HG02852 (cell line): ENCODE data around the gene TMEM255B.
"Not testable (repeated sequence)": the region's sequence is repeated elsewhere in the genome, so short reads cannot be mapped to it uniquely, and the experiment has no call there.

Experiments used
- ATAC-seq: cut with Tn5 transposase; IDR thresholded peaks from one replicate; pipeline ENCODE4 v1.9.1; 2021; ENCODE audit warnings: mild to moderate bottlenecking, moderate library complexity; ENCODE audit not compliant: unreplicated experiment

Gene TMEM255B

DNA sequence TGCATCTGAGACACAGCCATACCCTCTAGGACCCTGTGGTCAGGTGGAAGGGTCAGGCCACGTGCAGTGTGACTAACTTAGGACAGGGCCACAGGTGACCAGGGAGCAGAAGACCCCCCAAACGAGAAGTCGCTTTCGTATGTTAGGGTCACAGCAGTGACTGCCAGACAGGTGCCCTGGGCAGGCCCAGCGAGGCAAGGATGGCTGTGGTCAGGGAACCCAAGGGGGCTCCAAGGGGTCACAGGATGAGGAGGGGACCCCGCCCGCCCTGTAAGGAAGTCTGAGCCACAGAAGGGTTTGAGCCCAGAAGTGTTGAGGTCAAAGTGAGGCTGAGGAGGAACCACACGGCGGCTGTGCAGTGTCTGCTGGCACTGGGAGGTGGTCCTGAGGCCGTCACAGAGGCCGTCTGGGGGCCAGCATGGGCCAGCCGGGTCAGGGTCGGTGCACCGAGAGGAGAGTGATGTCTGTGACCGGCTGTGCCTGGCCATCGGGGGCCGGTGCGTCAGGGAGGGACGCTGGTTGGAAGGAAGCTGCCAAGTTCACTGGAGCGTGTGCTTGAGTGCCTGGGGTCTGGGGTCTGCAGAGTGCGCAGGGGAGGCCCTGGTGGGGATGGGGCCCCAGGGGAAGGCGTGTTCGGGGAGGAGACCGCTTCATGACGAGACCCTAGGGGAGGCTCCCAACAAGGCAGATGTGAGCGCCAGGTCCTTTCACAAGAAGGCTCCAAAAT is 24.8 kb upstream of the TMEM255B start:
- no peak for ATAC-seq

DNA sequence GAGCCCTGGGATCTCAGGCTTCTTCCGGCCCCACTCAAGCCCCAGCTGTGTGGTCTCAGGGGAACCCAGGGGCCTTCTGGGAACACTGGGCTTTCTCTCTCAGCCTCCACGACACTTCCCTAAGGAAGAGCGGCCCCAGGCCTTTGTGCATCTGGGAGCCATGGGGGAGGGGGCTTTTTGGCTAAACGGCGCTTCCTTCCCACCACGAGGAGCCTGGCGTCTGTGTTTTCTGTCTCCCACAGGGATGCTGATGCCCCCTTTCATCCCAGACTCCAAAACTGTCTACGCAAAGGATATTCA is 24.2 kb upstream of the TMEM255B start:
- ATAC-seq = no peak

DNA sequence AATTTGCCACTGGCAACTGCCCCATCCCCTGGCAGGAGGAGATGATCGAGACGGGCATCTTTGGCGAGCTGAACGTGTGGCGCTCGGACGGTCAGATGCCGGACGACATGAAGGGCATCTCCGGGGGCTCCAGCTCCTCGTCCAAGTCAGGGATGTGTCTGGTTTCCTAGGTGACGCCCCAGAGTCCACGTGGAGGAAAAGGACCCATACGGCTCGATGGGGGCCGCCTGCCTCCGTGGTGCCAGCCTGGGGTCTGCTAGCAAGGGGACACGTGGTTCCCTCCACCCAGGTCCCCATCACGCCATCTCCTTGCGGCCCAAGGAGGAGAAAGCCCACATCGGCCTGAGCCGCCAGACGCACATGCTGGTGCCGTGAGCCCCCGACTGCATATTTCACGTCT is 23.8 kb upstream of the TMEM255B start:
- ATAC-seq = no peak

DNA sequence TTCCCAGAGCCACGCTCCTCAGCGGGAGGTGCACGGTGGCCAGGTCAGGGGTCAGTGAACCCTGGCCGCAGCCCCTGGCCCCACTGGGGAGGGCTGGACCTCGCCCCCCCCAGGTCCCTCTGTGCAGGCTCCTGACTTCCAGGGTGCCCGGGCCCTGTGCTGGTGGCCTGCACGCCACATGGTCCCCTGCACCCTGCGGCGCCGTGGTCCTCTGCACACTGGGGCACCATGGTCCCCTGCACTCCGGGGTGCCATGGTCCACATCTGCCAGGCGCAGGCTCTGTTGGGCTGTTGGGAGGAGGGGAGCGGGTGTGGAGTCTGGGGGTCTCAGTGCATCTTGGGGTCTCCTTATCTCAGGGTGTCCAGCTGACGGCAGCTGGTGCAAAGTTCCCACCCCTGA is 23.3 kb upstream of the TMEM255B start:
- ATAC-seq = no peak

DNA sequence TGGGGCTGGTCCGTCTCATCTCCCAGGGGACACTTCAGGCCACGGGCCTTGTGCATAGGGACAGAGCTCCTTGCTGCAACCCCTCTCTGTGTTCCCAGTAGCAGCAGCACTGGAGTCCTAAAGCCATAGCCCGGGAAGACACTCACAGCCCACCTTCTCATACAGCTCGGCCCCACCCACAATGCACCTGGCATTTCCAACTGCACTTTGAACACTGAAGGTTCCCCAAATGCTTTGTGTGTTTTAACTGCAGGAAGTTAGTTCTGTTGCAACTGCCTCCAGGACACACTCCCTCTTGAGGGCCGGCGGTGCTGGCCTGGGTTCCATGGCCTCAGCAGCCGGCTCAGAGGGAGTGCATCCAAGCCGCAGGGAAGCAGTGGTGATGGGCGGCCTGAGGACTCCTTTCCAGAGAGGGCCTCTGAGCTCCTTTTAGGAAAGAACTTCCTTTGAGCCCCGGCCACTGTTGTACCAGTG is 22.7 kb upstream of the TMEM255B start:
- ATAC-seq = no peak

DNA sequence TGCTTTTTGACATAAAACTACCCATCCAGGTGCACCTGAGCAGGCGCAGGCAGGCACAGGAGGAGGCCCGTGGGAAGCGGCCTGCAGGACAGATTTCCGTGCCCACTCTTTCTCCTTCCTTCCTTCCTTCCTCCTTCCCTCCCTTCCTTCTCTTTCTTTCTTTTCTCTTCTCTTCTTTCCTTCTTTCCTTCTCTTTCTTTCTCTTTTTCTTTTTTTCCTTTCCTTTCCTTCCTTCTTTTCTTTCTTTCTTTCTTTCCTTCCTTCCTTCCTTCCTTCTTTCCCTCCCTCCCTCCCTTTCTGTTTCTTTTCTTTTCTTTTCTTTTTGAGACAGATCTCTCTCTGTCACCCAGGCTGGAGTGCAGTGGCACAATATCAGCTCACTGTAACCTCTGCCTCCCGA is 21.2 kb upstream of the TMEM255B start:
- ATAC-seq = no peak

DNA sequence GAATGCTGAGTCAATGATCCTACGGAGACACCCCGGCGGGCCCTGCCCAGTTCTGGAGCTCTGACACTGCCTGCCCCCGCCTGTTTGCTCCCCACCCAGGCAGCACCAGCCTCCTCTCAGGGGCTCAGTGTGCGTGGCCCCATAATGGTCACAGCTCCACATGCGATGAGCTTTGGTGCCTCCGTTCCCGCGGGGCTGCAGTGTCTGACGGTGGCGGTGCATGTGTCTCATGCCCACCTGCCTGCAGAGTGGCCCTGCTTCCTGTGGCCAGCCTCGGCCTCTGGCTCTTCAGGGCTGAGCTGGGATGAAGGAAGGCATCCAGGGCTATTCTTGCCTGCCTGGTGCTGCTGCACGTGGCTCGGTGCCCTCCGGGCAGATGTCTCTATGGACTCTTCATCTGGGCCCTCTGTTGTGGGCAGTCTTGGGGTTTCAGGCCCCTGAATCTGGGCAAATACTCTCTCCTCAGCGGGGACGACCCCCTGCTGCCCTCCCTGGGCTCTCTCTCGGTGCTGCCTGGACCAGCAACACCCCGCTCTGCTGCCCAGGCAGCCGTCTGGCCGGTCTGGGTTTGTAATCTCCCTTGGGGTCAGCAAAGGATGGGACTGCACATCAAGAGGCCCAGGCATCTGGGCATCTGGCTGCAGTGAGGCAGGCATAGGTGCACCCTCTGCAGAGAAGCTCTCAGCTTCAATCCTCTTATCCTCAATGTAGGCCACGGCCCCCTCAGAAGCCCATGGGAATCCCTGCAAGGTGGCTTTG is 19.3 kb upstream of the TMEM255B start:
- ATAC-seq = no peak

DNA sequence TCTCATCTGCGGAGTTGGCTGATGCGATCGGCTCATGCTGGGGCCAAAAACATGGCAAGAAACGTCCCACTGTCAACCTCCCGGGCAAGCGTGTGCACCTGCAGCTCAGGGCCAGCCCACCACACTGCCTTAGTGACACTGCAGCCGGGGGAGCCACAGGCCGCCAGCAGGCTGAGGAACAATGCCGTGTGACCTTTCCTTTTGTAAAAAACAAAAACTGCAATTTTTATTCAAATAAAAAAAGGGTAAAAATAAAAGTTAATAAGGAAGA is 18.8 kb upstream of the TMEM255B start:
- ATAC-seq = no peak

DNA sequence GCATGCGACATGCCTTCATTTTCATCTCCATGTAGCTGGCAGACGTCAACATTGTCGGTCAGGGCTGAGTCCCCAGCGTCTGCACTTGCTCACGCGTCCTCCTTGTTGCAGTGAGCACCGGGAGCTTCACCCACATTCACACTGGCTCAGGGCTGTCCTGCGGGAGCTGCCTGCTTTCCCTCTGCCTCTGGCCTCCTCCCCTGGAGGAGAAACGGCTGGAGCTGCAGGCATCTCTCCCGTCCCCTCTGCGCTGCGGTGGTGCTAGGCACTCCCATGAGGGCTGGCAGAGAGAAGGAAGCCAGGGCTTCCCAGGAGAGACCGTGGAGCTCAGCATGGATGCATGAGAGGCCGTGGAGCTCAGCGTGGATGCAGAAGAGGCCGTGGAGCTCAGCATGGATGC is 18.4 kb upstream of the TMEM255B start:
- ATAC-seq = no peak

DNA sequence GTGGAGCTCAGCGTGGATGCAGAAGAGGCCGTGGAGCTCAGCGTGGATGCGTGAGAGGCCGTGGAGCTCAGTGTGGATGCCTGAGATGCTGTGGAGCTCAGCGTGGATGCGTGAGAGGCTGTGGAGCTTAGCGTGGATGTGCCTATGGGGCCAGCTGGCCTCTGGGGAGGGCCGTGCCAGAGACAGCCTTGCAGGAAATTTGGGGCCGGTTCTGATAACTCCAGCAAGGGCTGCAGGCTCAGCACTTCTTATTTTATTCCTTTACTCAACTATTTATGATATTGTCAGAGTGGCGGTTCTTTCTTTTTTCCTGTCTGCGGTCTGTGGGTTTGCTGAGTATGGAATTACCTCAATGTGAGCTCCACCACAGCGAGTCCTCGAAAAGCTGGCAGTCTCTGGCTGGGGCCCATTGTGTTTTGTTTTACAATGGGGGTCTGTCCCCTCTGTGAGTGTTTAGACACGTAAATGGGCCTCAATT is 17.8 kb upstream of the TMEM255B start:
- ATAC-seq = no peak

DNA sequence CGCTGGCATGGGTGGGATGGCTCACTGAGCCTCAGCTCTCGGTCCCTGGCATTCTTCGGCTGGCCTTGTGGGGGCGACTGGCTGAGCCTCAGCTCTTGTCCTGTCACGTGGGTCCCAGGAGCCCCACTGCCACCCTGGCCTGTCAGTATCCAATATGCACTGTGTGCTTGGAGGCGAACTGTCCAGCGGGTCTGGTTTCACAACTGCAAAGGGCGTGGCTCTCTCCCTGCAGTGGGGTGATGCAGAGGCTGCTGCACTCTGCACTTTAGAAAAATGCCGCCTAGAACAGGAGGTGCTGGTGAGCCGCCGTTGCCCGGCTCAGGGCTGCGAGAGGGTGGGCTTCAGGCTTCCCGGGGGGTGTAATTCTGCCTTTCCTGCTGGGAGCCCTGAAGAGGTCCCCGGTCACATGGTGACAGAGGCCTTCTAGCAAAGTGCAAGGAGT is 17.0 kb upstream of the TMEM255B start:
- ATAC-seq = no peak

DNA sequence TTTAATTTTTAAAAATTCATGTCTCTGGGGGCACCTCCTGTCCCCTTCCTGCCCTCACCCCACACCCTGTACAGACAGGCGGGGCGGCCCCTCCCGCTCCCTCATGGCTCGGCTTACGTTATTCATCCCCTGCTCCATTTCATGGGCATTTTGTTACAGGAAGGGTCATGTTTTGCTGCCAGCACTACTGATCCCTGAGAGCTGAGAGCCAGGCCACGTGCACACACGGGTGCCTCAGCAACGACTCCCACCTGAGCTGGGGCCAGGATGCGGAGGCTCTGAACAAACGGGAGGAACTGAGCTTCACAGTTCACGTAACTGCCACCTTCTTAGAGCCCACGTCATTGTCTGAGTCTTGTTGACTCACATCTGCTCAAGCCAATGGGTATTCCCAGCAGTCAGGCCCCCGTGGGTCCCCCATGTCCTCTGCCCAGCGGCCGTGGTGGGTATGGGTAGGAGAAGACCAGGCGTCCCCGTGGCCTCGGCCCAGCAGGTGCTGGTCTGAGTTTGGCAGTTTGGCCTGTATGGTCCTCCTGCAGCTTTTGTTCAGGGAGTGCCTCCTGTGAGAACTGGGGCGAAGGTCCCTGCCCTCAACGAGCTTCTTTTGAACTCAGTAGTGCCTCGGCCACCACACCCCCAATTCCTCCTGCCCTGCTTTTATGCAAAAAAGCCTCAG is 16.4 kb upstream of the TMEM255B start:
- no peak for ATAC-seq

DNA sequence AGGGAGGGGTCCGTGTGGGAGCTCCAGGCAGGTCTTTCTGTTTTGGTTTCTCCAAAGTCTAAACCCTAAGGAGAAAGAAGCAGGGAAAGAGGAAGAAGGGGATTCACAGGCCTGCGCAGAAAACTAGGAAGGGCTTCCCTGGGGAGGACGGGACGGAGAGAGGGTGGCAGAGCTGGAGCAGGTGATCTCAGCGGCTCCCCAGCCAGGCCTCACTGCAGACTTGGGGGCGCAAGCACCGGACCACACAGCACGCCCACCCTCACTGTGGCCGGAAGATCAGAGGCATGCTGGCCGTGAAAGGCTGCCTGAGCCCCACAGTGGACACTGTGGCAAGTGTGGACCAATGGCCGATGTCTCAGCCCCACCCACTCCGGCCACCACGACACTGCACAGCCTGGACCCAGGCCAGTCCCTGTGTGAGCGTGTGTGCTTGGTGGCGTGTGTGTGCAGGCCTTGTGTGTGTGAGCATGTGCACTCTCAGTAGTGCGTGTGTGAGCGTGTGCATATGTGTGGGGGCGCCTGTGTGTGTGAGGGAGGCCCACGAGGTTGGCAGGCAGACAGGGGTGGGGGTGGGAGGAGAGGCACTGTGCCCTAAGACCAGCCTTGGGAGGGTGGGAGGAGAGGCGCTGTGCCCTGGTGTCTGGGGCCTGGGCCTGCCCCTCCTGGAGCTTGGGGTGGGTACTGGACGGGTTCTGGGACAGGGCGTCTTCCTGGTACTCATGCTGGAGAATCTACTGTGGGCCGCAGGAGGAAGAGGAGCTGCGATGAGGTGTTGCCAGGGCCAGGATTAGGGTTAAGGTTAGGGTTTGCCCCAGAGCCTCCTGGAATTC is 15.4 kb upstream of the TMEM255B start:
- ATAC-seq = no peak

DNA sequence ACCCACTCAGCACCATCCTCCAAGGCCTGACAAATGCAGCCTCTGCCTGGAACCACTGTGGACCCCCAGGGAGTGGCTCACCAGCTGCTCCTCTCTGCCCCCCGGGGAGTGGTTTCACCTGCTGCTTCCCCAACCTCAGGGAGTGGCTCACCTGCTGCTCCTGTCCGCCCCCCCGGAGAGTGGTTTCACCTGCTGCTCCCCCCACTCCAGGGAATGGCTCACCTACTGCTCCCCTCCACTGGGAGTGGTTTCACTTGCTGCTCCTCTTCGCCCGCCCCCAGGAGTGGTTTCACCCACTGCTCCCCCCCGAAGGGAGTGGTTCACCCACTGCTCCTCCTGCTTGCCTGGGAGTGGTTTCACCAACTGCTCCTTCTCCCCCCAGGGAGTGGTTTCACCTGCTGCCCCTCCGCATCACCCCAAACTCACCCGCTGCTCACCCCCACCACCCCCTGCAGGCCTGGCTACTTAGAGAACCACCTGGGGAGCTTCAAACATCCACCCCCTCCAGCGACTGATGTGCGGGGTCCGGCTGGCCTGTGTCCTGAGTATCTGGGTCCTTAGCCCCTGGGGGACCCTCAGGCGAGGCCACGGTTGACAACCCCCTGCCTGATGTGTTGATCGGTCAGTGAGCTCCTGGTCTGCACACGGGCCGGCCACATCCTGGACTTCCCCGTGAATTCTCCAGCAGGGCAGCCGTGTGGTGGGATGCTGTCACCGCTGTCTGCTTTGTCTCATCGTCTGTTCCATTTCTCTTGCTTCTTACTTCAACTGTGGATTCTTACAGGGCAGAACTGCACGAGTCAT is 14.6 kb upstream of the TMEM255B start:
- ATAC-seq = no peak

DNA sequence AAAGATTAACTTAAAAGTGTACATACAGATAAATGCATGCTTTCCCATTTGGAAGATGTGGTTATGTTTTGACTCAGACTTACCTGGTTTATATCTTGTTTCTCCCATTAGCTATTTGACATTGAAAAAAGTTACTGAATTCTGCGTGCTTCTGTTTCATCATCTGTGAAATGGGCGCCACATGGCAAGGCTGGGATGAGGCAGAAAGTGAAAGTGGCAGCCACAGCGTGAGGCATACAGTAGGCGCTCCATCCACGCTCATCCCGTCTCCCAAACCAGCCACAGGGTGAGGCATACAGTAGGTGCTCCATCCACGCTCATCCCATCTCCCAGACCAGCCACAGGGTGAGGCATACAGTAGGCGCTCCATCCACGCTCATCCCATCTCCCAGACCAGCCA is 14.0 kb upstream of the TMEM255B start:
- no peak for ATAC-seq

DNA sequence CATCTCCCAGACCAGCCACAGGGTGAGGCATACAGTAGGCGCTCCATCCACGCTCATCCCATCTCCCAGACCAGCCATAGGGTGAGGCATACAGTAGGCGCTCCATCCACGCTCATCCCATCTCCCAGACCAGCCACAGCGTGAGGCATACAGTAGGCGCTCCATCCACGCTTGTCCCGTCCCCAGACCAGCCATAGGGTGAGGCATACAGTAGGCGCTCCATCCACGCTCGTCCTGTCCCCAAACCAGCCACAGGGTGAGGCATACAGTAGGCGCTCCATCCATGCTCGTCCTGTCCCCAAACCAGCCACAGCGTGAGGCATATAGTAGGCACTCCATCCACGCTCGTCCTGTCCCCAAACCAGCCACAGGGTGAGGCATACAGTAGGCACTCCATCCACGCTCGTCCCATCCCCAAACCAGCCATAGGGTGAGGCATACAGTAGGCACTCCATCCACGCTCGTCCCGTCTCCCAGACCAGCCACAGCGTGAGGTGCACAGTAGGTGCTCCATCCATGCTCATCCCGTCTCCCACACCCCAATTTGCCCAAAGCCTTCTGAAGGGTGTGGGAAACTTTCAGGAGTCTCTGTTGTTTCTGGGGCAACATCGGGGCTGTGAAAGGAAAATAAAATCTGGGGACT is 13.4 kb upstream of the TMEM255B start:
- not testable (repeated sequence) for ATAC-seq

DNA sequence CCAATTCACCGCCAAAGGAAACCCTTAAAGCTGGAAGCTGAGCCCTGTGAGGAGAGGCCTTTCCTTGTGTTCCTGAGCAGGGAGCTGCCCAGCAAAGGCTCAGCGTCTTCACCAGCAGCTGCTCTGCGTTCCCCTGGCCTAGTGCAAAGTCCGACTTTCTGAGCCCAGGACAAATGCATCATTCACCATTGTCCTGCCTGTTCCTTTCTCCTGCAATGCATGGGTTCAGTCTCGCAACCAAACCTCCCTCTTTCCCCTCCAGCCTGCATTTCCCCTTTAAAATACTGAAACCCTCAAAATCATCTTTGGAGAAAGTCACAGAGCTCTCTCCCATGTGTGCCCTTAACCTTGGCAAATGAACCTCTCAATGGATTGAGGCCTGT is 12.9 kb upstream of the TMEM255B start:
- no peak for ATAC-seq

DNA sequence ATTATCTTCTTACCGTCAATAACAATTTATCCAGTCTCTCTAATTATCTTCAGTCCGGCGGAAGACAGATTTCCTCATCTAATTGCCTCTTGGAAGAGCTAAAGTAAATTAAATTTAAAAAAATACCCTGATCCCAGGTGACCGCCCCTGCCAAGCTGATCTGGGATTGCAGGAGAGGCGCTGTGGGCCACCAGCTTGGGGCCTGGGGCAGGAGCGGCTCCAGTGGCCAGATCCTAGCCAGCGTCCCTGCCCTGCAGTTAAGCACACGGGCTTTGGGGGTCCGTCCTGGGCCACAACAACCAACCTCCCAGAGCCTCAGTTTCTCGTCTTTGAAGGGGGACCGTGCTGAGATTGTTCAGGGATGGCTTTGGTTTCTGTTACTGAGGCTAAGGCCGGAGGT is 12.4 kb upstream of the TMEM255B start:
- no peak for ATAC-seq

DNA sequence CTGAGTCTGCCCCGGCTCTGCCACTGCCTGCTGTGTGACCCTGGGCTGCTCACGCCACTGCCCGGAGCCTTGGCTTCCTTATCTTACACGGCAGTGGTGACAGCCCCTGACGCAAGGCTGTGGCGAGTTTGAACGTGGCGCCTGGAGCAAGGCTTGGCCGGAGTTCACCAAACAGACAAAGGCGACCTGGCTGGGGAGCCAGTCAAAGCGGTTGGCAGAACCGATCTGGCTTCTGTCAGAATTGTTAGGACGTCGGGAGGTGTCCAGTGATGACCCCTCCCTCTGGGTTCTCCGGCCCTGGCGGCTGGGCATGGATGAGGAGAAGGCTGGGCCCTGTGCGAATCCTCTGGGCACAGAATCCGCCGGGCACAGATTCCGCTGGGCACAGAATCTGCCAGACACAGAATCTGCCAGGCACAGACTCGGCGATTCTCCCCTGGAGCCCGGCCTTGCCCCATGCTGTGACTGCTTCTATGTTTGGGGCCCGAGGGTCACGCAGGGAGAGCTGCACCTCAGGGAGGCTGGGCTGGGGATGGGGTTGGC is 11.7 kb upstream of the TMEM255B start:
- ATAC-seq = no peak
